IPS DF 19.7 (cell line): Measurements from ENCODE around the gene LRRC45.
"Not testable (repeated sequence)": the region's sequence is repeated elsewhere in the genome, so short reads cannot be mapped to it uniquely, and the experiment has no call there.

Source experiments
- DNase-seq: peaks from one replicate; pipeline ENCODE4 v3.0.0-alpha.2; 2013; ENCODE audit warnings: low read depth, low spot score

The LRRC45 gene

DNA sequence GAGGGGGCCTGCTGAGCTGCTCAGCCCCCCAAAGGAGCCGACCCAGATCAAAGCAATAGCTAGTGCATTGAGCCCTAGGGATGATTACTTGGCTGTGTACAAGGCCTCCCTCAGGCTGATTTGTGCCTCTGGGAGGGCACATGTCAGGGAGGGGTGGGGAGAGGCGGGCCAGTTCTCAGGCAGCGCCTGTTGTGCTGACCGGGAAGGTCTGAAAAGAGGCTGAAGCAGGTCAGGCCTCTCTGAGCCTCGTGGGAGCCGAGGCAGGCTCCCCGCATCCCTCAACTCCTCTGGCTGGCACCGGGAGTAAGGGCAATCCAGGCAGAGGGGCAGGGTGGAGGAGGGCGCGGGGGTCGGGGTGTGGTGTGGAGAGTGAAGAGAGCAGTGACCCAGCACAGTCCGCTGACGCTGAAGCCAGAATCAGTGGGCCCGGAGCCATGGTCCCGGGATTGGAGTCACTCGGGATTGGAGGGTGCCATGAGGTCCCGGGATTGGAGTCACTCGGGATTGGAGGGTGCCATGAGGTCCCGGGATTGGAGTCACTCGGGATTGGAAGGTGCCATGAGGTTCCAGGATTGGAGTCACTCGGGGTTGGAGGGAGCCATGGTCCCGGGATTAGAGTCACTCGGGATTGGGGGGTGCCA is 11.4 kb downstream of the LRRC45 start:
- DNase-seq = no peak

GRCh38 chr17:82035488-82035887 is 12.4 kb downstream of the LRRC45 start:
- DNase-seq = no peak

GRCh38 chr17:82035956-82036633 is 13.0 kb downstream of the LRRC45 start:
- DNase-seq = no peak

GRCh38 chr17:82036634-82037091 is 13.6 kb downstream of the LRRC45 start:
- no peak for DNase-seq

DNA sequence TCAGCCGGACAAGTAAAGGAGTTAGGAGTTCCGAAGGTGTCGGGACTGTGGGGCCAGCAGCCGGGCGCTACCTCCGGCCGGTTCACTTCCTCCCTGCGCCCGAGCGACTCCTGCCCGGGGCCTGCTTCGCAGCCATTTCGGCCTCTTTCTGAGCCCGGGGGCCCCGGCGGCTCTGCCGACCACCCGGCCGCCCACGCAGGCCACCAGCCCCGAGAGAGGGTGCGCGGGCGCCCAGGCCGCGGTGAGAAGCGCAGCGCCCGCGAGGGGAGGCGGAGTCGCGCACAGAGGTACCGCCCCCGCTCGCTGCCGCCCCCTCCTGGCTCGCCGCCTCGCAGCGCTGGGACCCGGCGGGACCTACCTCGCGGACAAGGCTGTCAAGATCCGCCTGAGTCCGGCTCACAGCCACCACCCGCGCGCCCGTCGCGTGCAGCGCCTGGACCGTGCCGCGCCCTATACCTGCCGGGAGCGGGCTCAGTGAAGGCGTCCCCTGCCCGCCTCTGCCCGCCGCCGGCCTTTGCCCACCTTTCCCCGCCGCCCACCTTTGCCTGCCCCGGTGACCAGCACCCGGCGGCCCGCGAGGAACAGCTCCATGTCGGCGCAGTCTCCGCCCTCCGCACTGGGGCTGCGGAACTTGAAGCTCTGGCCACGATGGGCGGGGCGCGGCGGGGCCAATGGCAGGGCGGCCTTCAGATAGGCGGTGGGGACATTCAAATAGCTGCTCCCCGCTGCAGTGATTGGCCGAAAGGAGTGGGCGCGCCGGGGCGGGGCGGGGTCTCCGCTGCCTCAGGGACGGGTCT is 14.2 kb downstream of the LRRC45 start, which contains the start of gene DCXR:
TSS of gene DCXR (minus strand) at position 606 of the 797 bp plus-strand sequence. CDS start at position 591, 15 bp downstream.
- peak; percentile 64 for DNase-seq

DNA sequence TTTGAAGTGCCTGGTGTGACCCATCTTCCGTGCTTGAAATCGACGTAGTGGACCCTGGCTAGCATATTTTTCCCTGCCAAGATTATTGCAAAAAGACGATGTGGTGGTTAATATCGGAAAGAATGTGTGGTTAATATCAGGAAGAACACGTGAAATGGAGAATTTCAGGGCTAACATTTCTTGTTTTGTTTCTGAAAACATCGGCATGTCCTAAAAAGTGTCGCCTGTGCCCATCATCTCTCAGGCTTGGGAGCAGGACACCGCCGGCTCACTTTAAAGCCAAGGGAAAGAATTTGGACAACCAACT is 14.7 kb downstream of the LRRC45 start:
- DNase-seq = no peak

DNA sequence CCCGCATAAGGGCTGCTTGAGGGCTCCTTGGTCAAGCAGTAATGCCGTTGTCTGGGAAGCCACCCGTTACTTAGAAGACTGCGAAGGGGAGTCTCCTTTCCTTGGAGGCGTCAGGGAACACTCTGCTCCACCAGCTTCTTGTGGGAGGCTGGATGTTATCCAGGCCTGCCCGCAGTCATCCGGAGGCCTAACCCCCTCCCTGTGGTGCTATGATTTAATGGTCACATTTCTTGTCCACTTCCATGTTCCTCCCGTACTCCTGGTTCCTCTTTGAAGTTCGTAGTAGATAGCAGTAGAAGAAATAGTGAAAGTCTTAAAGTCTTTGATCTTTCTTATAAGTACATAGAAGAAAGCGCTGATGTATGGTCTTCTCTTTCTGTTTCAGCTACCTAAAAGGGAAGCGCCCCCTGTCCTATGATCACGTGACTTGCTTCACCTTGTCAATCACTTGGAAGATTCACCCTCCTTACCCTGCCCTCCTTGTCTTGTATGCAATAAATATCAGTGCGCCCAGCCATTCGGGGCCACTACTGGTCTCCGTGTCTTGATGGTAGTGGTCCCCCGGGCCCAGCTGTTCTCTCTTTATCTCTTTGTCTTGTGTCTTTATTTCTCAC is 15.8 kb downstream of the LRRC45 start:
- not testable (repeated sequence) for DNase-seq

DNA sequence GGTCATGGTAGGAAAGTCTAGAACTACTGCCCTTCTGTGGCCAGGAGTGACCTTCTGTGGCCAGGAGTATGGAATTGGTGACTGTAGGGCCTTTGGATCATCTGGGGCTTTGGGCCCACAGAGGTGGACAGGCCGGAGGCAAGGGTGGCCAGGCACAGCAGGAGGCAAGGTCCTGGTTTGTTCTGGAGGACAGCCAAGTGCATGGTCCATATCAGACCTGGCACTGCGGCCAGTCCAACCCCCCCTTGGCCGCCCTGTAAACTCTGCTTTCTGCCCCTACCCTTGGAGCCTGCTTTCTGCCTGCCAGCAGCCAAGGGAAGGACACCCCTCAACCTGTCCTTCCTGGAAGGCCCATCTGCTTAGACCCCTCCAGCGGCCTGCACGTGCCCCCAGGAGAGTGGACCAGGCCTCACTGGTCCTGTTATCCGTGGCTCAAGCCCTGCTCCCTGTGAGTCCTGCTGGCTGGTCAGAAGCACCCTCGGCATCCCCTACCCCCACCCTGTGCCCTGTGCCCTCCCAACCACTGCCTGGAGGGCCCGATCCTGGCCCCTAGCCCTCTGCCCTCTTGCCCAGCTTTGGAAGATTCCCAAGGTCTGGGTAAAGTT is 16.7 kb downstream of the LRRC45 start:
- no peak for DNase-seq

GRCh38 chr17:82041144-82041814 is 18.2 kb downstream of the LRRC45 start:
- no peak for DNase-seq

DNA sequence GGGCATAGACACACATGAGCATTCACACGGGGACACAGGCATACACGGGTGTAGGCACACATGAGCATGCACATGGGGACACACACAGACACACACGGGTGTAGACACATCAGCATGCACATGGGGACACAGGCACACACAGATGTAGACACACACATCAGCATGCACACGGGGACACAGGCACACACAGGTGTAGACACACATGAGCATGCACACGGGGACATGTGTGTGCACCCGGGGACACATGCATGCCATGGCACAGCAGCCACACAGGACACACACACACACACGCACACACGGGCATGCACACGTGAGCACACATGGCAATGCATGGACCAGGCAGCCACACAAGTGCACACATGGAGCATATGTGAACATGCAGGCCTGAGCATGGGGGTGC is 19.5 kb downstream of the LRRC45 start:
- no peak for DNase-seq

- no peak for DNase-seq
Observed at GRCh38 chr17:82043507-82043906, 20.4 kb downstream of the LRRC45 start.

GRCh38 chr17:82045936-82046484 is 22.9 kb downstream of the LRRC45 start:
- no peak for DNase-seq

- no peak for DNase-seq
Observed at GRCh38 chr17:82046903-82047302, 23.8 kb downstream of the LRRC45 start.

- no peak for DNase-seq
Observed at GRCh38 chr17:82047379-82047778, 24.3 kb downstream of the LRRC45 start.

DNA sequence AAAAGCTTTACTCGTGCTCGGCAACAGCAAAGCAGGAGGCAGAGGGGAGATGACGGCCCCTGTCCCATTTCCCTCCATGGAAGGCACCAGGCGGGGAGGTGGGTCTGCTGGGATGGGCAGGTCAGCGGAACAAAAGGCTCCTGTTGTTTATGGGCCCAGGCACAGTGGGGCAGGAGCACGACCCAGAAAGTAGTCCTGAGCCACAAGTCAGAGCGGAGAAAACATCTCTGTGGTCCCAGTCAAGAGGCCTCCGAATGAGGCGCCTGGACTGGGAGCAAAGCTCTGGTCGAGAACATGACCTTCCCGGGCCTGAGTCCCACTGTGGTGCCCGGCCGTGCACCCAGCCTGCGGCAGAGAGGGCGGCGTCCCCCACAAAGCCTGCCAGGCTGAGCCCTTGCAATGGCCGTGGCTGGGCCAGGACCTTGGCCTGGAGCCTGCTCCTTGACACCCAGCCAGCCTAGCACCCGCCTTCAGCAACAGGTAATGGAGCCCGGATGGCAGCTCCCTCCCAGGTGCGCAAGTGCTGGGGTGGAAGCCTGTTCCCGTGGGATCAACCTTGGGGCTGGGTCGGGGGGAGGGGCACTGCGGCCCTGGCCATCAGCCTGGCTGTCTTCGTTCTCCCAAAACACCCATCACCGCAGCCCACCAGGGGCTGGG is 24.9 kb downstream of the LRRC45 start:
- no peak for DNase-seq

GRCh38 chr17:82048571-82048971 is 25.5 kb downstream of the LRRC45 start:
- DNase-seq = no peak

DNA sequence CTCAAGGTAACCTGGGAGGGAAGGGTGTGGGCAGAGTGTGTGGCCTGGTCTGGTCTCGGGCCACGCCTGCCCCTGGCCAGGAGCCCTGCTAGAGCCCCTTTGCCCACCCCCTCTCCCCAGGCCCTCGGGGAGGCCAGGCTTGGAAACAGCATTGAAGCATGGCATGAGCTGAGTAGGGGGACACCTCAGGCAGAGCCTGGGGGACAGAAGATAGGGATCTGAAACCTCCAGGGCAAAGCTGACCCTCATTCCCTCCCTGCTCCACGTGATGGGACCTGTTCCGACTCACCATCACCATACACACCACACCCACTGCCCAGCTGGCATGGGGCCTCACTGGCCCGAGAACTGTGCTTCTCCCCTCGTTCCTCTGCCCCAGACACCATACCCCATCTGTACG is 26.0 kb downstream of the LRRC45 start:
- no peak for DNase-seq

- DNase-seq = no peak
Observed at GRCh38 chr17:82049521-82049971, 26.4 kb downstream of the LRRC45 start.

DNA sequence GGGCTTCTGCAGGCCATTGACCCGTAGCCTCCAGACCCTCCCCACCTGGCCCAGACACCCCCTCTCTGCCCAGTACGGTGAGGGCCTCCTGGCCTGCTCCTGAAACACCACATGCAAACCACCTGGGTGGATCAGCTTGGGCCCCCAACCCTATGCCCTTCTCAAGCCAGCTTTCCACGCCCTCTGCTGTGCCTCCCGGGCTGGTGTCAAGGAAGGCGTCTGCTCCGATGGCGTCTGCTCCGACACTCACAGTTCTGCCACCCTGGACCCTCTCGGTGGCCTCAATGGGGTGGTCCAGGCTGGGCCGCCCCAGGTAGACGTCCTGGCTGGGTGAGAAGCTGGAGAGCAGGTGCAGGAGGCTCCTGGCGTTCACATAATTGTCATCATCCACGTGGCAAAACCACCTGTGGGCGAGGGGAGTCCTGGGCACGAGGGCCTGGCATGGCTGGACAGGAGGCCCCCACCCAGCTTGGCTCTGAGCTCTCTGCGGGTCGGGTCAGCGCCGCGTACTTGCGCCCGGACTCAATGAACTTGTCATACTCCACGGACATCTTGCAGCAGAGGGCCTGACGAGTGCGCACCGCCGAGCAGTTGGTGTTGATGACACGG is 27.2 kb downstream of the LRRC45 start:
- DNase-seq = no peak
